ENCODE measurements around the gene GPR183.

The GPR183 gene

DNA sequence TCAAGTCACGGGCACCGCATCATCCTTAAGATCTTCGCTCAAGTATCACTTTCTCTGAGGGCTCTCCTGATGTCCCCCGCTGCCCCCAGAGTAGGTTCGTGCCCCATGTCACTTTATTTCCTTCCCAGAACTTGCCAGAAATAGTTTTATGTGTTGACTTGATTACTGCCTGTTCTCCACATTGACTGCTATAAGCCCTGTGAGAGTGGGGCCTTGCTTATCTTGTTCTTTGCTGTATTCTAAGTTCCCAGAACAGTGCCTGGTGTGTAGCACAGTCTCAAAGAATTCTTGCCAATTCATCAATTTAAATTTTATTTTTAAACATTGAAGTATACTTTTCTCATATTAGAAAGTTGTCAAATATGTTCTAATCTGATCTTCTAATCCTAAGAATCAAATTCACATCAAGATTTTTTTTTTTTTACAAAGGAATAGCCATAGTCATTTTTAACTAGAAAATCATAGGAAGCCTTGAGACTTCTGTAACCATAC is 32.1 kb upstream of the GPR183 start:
- no peak for DNase-seq

DNA sequence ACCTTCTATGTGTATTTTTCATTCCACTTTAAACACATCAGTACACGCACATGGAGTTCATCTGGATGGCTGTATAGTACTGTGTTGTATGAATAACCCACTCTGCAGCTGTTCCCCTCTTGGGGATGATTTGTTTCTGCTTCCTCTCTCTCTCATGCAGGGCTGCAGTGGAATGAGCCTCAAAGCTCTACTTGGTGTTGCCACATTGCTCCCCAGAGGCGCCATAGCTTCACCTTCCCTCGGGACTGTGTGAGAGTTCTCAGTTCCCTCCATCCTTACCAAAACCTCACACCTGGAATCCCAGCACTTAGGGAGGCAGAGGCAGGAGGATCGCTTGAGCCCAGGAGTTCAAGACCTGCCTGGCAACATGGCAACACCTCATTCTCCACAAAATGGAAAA is 28.4 kb upstream of the GPR183 start:
- DNase-seq, result no peak

DNA sequence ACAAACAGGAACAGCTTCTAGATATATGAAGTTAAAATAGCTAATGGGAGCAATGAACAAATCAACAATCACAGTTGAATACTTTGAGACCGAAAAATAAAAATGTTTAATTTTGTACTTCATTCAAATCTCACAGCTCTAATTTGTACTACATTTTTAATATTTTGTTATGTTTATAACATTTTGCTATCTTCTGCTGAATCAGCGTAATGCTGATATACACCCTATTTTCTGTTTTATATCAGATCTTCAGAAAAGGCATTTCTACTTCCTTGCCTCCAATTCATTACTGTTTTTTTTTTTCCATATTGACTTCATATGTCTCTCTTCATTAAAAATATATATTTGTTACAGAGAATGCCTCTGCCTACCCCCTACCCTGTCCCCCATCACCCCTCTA is 27.9 kb upstream of the GPR183 start:
- DNase-seq, result no peak

DNA sequence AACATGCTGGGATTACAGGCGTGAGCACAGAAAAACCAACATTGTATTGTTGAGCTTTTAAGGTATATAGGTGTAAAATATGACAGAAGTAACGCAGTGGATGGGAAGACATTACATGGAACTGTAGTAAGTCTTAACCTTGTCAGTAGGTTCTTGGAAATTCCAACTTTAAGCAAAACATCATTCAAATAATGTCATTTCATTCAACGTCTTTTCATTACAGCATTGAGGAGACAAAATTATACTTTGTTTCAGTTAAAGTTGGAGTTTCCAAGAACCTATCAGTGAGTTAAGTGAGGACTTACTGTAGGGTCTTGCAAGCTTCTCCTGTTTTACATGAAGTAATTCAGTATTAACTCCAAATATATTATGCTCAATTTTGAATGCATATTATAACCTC is 27.0 kb upstream of the GPR183 start:
- DNase-seq, result no peak

DNA sequence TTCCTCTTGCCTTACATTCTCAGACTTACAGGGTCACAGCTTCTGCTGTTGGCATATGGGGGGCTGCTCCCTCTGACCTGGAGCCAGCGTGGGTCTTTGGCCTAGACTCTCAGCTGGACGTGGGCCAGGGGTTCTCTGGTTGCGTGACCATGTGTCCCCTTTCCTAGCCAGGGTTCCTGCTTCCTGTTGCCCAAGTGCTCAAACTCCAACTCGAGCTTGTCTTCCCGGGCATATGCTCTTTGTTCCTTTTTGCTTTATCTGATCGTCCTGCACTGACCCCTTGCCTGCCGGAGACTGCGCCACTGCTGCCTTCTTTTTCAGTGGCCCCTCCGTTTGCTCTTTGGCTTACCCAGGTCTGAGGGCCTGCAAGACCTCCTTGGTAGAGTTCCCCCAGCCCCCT is 25.3 kb upstream of the GPR183 start:
- no peak for DNase-seq

DNA sequence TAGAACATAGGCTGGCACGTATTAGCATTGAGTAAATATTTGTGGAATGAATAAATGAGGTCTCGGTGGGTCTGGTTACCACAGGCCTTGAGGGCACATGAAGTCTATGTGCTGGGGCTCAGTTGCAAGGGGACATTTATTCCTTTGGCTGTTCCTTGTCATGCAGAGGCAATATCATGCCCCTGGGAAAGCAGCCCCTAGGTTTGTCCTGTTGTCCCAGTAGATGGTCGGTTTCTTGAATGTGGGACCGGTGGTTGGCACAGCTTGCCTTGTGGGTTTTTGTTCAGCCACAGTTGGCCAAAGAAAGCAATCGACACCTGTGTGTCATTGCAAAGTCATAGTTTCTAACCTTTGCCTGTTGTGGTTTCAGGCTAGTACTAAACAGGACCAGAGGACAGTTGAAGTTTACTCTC is 24.7 kb upstream of the GPR183 start:
- no peak for DNase-seq

DNA sequence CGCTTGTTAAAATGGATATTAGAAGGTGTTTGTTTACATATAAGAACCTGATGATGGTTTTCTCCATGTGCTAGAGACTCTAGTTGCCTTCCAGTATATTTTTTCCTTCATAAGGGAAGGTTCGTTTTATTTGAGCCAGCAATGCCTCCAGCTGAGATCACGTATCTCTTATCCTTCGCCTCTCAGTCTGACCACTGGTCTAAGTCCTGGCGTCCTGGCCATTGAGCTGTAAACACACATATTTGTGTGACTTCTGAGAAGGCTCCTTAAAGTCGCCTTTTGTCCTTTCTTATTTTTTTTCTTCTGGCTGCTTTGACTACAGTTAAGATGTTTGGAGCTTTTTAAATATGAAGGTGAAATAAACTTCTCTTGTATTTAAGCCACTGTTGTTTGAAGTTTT is 23.7 kb upstream of the GPR183 start:
- no peak for DNase-seq

DNA sequence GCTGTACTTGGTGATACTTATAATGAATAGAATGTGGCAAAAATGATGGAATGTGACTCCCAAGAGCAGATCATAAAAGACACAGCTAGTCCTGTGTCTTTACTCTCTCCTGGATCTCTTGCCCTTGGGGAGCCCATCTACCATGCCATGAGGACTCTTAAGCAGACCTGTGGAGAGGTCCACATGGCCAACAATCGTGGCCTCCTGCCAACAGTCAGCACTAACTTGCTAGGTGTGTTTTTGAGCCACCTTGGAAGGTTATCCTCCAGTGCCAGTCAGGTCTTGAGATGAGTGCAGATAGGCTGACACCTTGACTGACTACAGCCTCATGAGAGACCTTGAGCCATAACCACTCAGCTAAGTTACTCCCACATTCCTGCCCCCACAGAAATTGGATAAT is 22.3 kb upstream of the GPR183 start:
- no peak for DNase-seq

DNA sequence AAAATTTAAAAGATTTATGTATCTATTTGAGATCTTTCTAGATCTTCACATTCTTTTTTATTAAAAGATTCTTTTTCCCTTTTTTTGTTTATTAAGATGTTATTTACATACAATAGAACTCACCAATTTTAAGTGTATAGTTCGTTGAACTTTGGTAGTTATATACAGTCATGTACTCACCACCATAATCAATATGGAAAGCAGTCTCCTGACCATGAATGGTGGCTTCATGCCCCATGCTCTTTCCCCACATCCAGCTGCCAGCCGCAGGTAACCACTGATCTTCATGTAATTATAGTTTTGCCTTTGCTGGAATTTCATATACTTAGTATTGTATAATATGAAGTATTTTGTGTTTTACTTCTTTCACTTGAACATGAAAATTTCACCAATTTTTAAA is 20.6 kb upstream of the GPR183 start:
- DNase-seq, result no peak

DNA sequence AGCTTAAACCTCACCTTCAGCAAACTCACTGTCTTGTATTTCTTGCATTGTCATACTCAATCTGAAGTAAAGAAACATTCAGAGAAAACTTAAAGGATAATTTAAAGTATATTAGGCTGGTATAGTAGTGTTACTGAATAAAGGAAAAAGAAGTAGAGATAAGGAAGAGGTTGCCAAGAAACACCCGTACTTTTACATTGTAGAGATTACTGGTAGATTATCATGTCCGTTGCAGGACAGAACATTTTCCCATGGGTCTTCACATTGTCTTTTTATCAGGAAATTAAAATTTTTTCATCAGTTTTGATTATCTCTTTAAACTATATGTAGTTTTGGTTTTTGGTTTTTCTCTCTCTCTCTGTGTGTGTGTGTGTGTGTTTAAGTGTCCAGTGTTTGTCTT is 19.9 kb upstream of the GPR183 start:
- no peak for DNase-seq

DNA sequence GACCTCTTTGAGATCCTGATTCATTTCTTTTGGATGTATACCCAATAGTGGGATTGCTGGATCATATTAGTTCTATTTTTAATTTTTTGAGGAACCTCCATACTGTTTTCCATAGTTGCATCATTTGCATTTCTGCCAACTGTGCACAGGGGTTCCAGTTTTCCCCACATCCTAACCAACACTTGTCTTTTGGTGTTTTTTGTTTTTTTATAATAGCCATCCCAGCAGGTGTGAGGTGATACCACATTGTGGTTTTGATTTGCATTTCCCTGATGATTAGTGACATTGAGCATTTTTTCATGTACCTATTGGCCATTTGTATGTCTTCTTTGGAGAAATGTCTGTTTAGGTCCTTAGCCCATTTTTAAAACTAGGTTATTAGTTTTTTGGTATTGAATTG is 18.8 kb upstream of the GPR183 start:
- DNase-seq, result no peak

DNA sequence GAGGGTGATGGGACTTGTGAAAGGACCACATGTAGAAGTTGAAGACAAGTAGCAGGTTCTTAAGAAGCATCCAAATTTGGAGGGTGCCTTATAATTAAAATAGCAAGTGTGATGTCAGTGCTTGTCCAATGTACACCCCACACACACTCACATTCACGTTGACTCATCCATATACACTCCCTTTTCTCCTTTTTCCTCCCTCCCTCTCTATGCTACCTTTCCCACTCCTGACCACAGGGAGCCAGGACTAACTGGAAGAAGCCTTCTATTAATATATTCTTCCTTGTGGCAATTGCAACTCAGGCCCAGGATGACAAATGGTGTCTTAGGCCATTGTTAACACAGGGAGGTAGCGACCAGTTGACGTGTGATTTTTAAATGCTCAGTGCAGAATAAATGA is 16.3 kb upstream of the GPR183 start:
- DNase-seq, result no peak

DNA sequence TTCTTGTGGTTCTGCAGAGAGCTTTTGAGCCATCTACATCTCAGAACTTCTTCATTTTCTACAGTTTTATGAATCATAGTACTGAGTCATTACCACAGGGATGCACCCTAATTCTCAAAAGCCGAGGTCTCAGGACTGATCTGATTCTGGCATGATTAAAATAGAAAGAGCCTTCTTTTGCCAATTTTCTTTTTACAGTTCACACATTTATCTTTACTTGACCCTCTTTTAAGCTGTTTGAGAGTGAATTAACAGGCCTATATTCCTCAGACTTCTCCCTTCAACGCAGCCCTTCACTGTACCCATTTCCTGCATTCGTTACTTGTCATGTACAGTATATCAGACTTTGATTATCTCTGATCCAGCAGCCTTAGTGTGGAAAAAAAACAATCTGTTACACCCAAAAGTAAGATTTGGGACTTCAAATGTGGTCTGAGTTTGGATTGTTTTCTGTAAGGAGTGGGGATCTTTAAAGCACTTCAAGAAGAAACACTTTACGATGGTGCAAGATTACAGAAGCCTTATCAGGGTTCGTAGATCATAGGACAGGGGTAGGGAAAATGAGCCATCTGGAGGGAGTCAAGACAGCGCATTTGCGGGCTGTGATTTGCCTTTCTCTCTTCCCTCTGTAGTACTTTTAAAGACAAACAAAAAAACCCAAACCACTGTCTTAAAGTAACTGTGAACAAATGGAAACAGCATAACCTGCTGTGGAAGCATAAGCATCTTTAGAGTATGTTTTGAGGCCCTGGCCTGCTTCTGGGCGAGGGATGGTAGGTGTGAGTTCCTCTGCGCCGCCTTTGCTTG is 15.3 kb upstream of the GPR183 start:
- DNase-seq, result peak; percentile 62

DNA sequence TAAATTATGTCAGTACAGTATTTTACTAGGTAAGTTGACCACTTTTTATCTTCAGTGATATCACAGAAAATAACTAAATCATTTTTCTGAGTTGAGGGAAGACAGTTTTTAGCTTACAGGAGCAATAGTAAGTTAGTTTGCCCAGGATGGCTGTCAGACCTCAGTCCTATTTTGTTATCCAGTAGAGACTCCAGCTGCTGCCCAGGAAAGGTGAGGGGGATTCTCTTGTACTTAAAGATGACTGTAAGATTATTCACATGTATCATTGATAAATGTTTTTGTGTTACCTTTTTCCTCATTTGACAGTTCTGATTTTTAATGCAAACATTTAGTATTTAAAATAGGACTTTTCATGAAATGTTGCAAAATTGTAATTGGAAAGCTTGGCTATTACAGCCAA is 14.5 kb upstream of the GPR183 start:
- DNase-seq, result no peak

DNA sequence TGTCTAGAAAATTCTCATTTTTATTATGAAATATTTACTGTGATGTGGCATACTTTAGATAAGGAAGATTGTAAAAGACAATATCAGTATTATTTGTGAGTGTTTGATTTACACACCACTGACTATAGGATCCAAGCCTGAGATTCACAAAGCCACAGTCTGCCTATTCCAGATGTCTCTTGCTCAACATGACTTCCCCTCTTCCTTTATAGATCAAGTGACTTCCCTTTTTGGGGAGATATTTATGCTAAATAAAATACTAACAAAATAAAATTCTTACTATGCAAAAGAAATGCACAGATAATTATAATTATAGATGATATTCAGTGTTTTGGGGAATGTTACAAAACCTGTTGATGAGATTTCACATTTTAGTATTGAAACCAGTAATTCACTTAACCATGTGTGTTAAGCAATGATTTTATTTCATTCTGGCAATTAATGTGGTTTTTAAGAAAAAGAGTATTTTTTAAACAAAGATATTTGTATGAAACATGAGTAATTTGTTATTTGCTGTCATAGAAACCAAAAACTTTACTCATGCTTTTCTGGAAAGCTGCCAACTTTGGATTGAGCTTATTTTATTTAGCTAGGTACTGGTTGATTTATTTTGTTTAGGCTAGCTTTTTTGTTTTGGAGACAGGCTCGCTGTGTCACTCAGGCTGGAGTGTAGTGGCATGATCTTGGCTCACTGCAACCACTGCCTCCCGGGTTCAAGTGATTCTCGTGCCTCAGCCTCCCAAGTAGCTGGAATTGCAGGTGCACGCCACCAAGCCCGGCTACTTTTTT is 13.7 kb upstream of the GPR183 start:
- peak; percentile 74 for DNase-seq

DNA sequence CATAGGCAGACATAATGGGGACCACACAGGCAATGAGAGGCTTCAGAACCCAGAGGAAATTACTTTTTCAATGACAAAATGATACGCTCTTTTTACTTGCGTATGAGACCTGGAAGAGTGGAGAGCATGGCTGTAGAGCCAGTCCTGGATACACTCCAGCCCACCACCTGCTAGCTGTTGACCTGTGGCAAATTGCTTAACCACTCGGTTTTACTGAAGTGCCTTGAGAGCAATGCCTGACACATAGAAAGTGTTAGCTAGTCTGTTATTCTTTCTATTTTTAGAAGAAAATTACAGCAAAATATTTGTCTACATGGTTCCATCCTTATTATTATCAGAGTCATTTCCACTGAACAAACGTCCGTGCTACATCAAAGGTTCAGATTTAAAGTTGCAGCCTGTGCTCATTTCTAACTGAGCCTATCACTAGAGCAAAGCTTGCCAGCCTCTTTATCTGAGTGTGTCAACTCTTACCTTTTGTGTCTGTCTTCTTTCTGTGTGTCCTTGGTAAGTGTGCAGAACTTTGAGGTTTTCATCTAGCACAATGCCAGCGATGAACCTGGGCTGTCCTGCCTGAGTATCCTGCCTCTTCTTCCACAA is 9.6 kb upstream of the GPR183 start:
- no peak for DNase-seq

DNA sequence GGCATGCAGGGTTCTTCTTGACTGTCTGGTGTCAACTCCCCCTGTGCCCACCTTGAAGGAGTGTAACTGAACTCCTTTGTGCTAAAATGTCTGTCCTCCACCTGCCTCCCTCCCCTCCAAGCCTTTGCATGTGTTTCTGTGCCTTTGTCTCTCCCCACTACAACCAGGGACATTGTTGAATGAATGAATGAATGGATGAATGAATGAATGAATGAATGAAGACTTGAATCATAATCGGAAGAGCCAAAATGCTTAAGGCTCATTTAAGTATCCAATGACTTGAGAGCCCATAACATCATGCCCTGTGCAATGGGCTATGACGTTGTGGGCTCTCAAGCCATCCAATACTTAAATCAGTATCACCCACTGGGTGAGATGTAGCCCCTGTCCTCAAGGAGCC is 9.0 kb upstream of the GPR183 start:
- no peak for DNase-seq

DNA sequence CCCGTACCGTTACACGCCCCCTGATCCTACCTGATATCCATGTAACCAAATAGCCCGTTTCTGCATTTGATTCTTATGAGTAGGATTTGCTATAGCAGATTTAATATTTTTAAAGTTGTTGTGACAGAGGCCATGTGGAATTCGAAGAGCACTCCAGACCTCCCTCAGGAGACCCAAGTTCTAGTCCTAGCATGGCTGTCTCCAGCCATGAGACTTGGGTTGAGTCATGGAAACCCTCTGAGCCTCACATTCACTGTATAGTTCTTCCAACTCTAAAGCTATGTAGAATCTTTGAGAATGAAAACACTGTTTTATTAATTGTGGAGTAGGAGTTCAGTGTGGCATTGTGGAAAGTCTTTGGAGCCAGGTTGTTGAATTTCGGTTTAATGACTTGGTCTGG is 8.0 kb upstream of the GPR183 start:
- DNase-seq, result no peak

DNA sequence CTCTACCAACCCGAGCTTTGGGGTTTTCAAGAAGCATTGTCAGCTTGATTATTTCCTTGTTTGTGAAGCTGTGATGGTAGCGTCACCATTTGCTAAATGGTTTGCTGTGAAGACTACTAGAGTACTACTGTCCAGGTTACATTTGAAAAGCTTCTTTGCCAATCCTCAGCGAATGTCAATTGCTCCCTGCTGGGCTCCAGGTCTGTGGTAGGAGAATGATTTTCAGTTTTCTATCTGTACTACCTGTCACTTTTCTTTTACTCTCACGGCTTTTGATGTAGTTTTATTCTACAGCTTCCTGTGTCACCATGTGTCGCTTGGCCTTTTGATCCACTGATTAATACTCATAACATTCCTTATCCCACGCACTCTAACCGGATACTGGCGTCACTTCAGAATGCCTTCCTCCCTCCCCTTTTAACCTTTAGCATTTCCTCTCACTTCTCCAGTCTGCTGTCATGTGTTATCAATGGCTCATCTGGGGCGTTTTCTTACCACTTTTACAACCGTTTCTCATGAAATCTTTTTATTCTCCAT is 7.5 kb upstream of the GPR183 start:
- peak; percentile 85 for DNase-seq

DNA sequence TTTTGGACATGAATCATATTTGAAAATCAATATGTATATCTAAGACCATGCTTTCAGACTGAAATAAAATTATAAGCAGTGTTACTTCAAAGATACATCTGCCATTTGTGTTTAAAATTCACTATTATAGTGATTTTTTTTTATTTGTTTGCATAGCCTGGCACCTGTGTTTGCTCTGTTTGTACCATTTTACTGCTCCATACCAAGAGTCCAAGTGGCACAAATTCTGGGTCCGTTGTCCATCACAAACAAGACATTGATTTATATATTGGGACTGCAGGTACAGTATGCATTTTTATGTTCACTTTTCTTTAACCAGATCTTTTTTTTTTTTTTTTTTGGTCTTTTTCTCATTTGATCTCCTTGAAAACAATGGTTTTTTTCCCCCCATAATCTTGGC is 6.7 kb upstream of the GPR183 start:
- DNase-seq, result no peak

DNA sequence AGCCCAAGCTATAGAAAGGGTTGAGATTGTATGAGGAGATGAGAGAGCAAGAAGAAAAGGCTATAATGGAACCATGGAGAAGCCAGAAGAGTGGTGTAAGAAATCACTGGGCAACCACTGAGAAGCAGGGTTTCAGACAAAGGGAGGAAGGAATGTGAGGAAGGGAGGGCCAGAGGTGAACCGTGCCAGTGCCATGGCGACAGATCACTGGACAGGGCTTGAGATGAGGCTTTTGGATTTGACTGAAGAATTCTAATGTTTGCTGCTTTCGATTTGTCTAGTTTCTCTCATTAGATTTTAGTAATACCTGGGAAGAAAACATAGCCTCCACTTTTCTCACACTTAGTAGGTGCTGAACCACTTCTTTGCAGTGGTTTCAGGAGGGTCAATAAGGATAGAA is 6.3 kb upstream of the GPR183 start:
- no peak for DNase-seq

DNA sequence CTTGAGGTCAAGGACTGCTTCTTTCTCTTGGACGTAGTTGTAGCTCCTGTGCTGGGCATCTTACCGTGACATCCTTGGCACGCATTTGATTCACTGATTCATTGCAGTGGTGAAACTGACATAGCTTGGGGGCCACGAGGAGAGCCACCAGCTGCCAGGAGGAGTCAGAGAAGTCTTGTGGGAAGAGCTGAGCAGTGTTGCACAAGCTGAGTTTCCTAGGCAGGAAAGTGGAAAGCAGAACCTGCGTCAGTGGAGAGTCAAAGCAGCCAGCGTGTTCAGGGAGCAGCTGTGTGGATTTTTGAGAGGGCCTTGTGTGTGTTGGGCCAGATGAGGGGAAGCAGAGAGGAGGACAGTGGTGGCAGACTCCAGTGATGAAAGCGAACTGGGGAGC is 5.3 kb upstream of the GPR183 start:
- no peak for DNase-seq

DNA sequence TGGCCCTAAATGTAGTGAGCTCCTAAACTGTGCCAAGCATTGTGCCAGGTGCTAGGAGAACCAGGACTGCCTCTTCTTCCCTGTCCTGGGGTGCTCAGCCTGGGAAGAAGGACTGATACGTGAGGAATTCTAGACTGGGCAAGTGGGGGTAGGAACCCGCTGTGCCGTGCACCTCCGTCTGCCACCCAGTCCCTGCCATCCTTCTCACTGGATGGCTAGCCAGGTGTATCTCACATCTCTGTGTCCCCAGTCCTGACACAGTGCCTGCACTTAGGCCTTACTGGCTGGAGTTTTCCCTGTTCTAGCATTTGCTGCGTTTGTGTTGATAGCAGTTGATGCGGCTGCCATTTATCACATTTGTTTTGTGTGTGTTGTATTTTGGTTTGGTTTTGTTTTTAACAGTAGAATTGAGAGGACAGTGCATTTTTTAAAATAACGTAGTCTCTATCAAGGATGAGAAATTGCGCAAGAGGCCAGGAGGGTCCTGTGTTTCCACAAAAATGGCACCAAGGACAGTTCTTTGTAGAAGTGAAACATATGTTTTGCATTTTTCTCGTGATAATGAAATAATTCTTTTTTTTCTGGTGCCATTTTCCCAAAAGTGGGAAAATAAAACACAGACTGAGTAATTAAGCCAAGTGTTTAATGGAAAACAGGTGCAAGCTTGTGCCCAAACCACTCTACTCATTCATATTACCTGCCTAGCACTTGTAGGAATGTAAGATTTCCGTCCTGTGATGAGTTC is 4.7 kb upstream of the GPR183 start:
- DNase-seq, result no peak
